ENCODE measurements around the gene LOC101059915.
"Not testable (repeated sequence)": the region's sequence is repeated elsewhere in the genome, so short reads cannot be mapped to it uniquely, and the experiment has no call there.

The LOC101059915 gene

DNA sequence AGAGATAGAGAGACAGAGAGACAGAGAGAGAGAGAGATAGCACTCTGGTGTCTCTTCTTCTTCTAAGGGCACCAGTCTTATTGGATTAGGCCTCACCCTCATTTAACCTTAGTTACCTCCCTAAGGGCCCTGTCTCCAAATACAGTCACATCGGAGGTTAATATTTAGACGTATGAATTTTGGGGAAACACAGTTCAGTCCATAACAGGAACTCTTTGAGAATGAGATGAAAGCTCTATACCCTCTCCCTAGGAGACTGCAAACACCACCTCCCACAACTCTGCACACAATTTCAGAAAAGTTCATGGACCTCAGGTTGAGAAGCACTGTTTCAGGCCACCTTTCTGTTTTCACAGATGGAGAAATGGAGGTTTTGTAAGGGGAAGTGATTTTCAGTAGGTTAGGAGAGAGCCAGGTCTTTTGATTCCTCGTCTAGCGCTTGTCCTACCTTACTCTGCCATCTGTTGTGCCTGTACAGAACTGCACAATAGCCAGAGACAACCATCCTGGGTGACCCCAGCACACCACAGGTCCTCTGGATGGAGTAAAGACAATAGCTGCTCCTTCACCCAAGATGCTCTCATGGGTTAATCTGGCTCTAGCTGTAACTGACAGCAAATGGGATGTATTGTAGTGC, 16.9 kb upstream of the LOC101059915 start:
- H3K27me3 Mint-ChIP-seq = no peaks in the 10 kb centered on the region
- no peaks in the 10 kb centered on the region for H3K9me3 Mint-ChIP-seq
- POLR2A ChIA-PET = interaction anchor here (0.7 to 1.1 kb wide), 3 partner anchors 36 to 116 kb away, joined by 3 to 4 read pairs (median 3); no protein-coding TSS in a partner anchor
- ATAC-seq = peak; percentile 89 to 94
- H3K4me3 Mint-ChIP-seq = no peak overlapping the region
- peak in 3 of 10 donors; percentile 10 to 47 (median 43) for DNase-seq
- no peaks in the 10 kb centered on the region for H3K36me3 Mint-ChIP-seq
- peaks cover 3 to 13% (median 11%) of the 10 kb centered on the region in 4 donors for H3K4me1 Mint-ChIP-seq
- peak overlapping the region in 6 of 10 donors; percentile 9 to 73 (median 58) for H3K27ac Mint-ChIP-seq

DNA sequence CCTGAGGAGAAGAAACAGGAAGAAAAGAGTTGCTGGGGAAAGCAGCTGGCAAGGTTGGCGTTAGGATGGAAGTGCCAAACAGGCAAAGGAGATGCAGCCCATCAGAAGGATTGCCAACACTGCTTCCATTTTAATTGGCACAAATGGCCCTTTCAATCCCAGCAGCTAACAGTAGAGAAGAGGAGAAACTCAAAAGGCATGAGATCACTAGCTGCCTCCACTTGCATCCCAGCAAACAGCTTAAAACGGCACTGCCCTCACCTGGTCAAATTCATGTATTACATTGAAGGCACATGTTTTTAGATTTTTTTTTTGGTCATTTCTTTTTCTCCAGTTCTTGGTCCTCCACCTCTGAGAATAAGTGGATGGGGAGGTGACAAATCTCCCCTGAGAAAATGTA, 14.9 kb upstream of the LOC101059915 start:
- H3K27me3 Mint-ChIP-seq = no peaks in the 10 kb centered on the region
- H3K27ac Mint-ChIP-seq = peak overlapping the region in 3 of 10 donors; percentile 35 to 70 (median 40)
- no peaks in the 10 kb centered on the region for H3K36me3 Mint-ChIP-seq
- ATAC-seq (peak; percentile 53 to 55), DNase-seq (peak; percentile 17 to 78 (median 52))
- H3K9me3 Mint-ChIP-seq = no peaks in the 10 kb centered on the region
- POLR2A ChIA-PET = interaction anchor here (1.0 kb wide), 1 partner anchor 71 kb away, joined by 5 read pairs; no protein-coding TSS in a partner anchor
- H3K4me3 Mint-ChIP-seq = no peak overlapping the region
- peaks cover 3 to 19% (median 15%) of the 10 kb centered on the region in 4 donors for H3K4me1 Mint-ChIP-seq

DNA sequence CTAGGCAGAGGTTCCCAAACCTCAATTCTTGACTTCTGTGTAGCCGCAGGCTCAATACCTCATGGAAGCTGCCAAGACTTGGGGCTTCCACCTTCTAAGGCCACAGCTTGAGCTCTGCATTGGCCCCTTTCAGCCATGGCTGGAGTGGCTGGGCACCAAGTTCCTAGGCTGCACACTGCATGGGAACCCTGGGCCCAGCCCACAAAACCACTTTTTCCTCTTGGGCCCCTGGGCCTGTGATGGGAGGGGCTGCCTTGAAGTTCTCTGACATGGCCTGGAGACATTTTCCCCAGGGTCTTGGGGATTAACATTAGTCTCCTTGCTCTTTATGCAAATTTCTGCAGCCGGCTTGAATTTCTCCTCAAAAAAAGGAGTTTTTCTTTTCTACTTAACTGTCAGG, 14.0 kb upstream of the LOC101059915 start:
- H3K27ac Mint-ChIP-seq = peak overlapping the region in 1 of 10 donors; percentile 65
- H3K27me3 Mint-ChIP-seq = no peaks in the 10 kb centered on the region
- no peaks in the 10 kb centered on the region for H3K9me3 Mint-ChIP-seq

DNA sequence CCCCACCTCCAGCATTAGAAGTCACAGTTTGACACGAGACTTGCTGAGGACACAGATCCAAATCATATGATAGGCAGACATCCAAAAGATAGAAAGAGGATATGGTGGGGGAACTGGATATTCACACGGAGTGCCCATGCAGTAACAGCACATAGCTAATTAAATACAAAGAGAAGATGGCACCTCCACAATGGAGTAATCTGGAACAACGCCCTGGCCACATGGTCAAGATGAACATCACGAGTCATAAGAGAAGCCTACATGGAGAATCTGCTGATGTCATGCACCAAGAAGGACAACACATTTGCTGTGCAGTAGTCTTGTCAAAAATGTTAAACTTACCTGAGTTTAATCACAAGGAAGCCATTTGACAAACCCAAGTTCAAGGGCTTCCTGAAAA, 10.1 kb upstream of the LOC101059915 start:
- H3K27ac Mint-ChIP-seq = peak overlapping the region in 1 of 10 donors; percentile 27
- no peaks in the 10 kb centered on the region for H3K36me3 Mint-ChIP-seq
- H3K4me1 Mint-ChIP-seq = peaks cover 2 to 9% (median 7%) of the 10 kb centered on the region in 4 donors
- ATAC-seq = no peak
- no peaks in the 10 kb centered on the region for H3K27me3 Mint-ChIP-seq
- no peak overlapping the region for H3K4me3 Mint-ChIP-seq
- POLR2A ChIA-PET = no interaction called here
- DNase-seq = no peak
- no peaks in the 10 kb centered on the region for H3K9me3 Mint-ChIP-seq

More for the DNA sequence above, 14.0 kb upstream of the LOC101059915 start:
- no peak for DNase-seq
- peaks cover 3 to 19% (median 15%) of the 10 kb centered on the region in 4 donors for H3K4me1 Mint-ChIP-seq
- H3K36me3 Mint-ChIP-seq = no peaks in the 10 kb centered on the region
- no peak overlapping the region for H3K4me3 Mint-ChIP-seq
- POLR2A ChIA-PET = no interaction called here
- no peak for ATAC-seq

DNA sequence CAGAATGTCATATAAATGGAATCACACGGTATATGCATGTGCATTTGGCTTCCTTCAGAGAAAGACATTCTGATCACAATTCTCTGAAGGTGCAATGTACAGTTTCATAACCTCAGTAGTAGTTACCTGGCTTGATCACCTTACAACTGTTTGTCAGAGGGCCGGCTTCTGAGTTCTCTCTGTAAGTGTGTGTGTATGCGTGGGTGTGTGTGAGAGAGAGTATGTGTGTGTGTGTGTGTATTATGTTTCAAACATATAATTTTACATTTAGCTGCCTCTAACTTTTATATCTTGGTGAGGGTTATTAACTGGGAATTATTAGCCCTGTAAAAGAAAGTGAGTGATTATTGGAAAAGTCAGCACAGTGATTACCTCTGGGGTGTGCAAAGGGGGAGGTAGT, 8.0 kb upstream of the LOC101059915 start:
- no peaks in the 10 kb centered on the region for H3K36me3 Mint-ChIP-seq
- no peak for DNase-seq
- no peaks in the 10 kb centered on the region for H3K27me3 Mint-ChIP-seq
- no peaks in the 10 kb centered on the region for H3K9me3 Mint-ChIP-seq
- H3K27ac Mint-ChIP-seq = peak overlapping the region in 2 of 10 donors; percentile 44 to 82
- no peak for ATAC-seq
- POLR2A ChIA-PET = no interaction called here
- H3K4me1 Mint-ChIP-seq = peaks cover 7 to 22% (median 17%) of the 10 kb centered on the region in 4 donors
- H3K4me3 Mint-ChIP-seq = no peak overlapping the region

DNA sequence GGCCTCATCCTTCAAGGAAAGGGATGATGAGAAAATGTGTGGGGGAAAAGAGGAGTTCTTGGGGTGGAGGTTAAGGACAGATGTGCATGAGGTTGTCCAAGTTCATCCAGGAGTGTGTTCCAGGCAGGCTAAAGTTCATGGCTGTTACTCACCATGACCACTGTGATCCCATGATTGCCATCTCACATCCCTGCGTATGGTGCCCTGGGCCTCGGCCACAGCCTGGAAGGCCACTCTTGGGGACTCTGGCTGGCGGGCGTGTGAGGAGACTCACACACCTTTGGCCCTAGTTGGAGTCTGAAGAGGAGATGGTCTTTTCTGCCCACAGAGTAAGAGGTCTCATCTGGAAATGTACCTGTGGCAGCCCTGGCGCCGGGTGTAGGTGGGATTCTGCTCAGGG, 7.4 kb upstream of the LOC101059915 start:
- H3K27me3 Mint-ChIP-seq = no peaks in the 10 kb centered on the region
- no peaks in the 10 kb centered on the region for H3K9me3 Mint-ChIP-seq
- DNase-seq (no peak), ATAC-seq (no peak)
- peak overlapping the region in 3 of 10 donors; percentile 44 to 82 (median 49) for H3K27ac Mint-ChIP-seq
- H3K4me3 Mint-ChIP-seq = no peak overlapping the region
- H3K36me3 Mint-ChIP-seq = no peaks in the 10 kb centered on the region
- peaks cover 7 to 22% (median 17%) of the 10 kb centered on the region in 4 donors for H3K4me1 Mint-ChIP-seq
- POLR2A ChIA-PET = no interaction called here

DNA sequence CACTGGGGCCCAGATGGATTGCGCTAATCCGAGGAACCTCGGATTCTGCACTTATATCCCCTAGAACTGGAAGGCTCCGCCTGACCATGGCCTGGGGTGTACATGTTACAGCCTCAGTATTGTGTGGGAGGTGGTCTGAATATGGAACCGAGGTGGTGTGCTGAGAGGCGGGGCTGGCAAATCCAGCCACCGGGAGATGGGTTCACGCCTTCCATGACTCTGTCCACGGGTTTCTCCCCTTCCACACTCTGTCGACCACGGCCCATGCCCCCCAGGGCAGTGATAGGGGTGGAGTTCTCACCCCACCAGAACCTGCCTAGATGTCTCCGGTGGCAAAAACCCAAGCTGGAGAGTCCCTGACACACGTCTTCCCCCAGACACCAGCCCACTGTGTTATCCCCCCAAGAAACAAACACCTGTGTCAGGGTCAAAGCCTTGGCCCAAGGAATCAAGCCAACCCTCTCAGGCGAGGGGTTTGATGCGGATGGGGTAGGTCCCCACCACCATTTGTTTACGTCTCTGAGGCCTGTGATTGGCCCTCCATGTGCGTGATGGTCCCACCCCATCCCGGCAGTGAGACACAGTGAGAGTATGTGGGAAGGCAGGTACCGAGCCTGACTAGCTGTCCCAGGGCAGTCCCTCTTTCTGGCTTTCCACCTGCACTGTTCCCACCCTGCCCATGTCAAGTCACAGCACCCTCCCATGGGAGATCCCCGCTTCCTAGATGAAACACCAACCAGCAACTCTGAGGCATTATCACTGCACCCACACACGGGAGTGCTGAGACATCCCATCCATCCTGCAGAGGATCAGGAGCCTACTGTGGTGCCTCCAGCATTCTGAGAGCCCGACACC, 6.6 kb upstream of the LOC101059915 start:
- ATAC-seq = no peak
- no peaks in the 10 kb centered on the region for H3K27me3 Mint-ChIP-seq
- H3K9me3 Mint-ChIP-seq = no peaks in the 10 kb centered on the region
- H3K4me1 Mint-ChIP-seq = peaks cover 7 to 22% (median 17%) of the 10 kb centered on the region in 4 donors
- POLR2A ChIA-PET = no interaction called here
- H3K27ac Mint-ChIP-seq = no peak overlapping the region
- no peaks in the 10 kb centered on the region for H3K36me3 Mint-ChIP-seq
- no peak for DNase-seq
- no peak overlapping the region for H3K4me3 Mint-ChIP-seq

DNA sequence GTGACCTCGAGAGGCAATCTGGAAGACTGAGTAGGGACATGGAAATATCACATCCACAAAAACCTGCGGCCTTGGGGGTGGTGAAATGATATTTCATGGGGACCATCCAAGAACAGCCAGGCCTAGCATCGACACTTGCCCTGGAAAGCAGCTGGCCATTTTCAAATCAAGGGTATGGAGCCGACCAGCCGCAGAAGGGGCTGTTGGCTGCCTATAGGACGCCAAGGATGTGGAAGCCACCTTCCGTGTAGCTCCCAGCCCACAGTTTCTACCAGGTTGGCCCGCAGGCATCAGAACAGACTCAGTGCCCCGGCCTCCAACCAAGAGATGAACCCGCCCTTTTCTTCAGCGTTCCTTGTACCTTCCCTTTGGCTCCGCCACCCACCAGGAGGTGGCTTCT, 5.4 kb upstream of the LOC101059915 start:
- no peak for DNase-seq
- ATAC-seq = no peak
- Mint-ChIP-seq H3K36me3 (no peaks in the 10 kb centered on the region), H3K27me3 (no peaks in the 10 kb centered on the region), H3K9me3 (no peaks in the 10 kb centered on the region), H3K4me3 (peak overlapping the region in 5 of 10 donors; percentile 59 to 78 (median 66)), H3K4me1 (peaks cover 7 to 16% (median 14%) of the 10 kb centered on the region in 4 donors), H3K27ac (peak overlapping the region in 1 of 10 donors; percentile 70)
- POLR2A ChIA-PET = no interaction called here

DNA sequence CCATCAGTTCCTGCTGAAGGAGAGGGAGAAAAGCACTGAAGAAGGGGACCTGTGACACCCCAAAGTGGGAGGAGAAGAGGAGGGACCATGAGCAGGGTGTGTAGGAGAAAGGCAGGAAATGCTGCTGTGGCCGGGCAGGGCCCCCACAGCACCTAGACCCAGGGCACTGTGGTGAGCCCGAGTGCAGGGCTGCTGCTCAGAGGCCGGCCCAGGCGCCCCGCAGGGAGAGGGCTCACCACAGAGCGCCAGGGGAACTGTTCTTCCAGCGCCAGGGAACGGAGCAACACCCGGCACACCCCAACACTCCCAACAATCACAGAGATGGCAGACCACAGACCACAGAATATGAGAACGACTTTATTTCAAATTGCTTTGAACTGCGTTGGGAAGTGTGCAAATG, 4.7 kb upstream of the LOC101059915 start:
- POLR2A ChIA-PET = not testable (repeated sequence)

DNA sequence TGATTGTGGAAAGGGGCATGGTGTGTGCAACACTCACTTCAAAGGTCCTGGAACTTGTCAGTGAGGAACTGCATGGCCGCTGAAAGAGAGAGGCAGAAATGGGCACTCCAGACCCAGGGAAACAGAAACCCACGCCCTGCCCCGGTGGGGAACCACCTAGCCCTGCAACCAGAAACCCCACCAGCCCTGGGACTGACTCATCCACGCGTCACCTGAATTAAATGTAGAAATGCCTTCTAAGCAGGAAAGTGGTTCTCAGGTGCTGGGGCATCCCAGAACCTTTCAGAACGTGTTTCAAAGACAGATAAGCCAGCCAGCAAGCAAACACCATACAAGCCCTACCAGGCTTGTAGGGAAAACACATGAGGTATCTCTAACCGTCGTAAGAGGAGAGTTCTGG, 4.1 kb upstream of the LOC101059915 start:
- H3K27me3 Mint-ChIP-seq, H3K9me3 Mint-ChIP-seq, POLR2A ChIA-PET, H3K36me3 Mint-ChIP-seq: not testable (repeated sequence)
- ATAC-seq (peak; percentile 65 to 73), DNase-seq (peak in 6 of 10 donors; percentile 21 to 67 (median 35))
- Mint-ChIP-seq H3K4me1 (peaks cover 7 to 15% (median 13%) of the 10 kb centered on the region in 4 donors), H3K27ac (peak overlapping the region in 6 of 10 donors; percentile 5 to 89 (median 77)), H3K4me3 (peak overlapping the region in 7 of 10 donors; percentile 52 to 78 (median 65))

More for the DNA sequence above, 4.7 kb upstream of the LOC101059915 start:
- peaks cover 7 to 15% (median 13%) of the 10 kb centered on the region in 4 donors for H3K4me1 Mint-ChIP-seq
- peak overlapping the region in 8 of 10 donors; percentile 9 to 95 (median 64) for H3K27ac Mint-ChIP-seq
- ATAC-seq = peak; percentile 49 to 54
- not testable (repeated sequence) for H3K9me3 Mint-ChIP-seq, H3K27me3 Mint-ChIP-seq, H3K36me3 Mint-ChIP-seq
- DNase-seq = peak in 1 of 10 donors; percentile 23
- peak overlapping the region; percentile 36 to 78 (median 67) for H3K4me3 Mint-ChIP-seq

DNA sequence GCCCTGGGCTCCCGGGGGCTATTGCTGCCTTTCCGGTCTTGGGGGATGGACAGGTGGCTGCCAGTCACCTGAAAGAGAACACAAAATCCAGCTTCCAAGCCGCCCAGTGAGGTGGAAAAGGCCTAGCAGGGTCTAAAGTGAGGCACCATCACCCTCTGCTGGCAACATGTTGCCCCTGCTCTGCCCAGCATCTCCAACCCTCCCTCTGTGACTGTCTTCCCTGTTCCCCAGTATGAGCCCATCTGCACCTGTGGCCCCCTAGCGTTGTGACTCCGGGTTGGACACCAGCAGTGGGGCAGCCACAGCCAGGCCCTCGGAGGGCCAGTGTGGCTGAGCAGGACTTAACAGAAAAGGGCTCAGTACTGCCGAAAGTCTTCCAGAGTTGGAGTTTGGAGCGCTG, 3.1 kb upstream of the LOC101059915 start:
- H3K9me3 Mint-ChIP-seq, H3K27ac Mint-ChIP-seq, H3K36me3 Mint-ChIP-seq, DNase-seq, H3K27me3 Mint-ChIP-seq, ATAC-seq: not testable (repeated sequence)
- peak overlapping the region in 1 of 10 donors; percentile 26 for H3K4me3 Mint-ChIP-seq
- peaks cover 7 to 15% (median 13%) of the 10 kb centered on the region in 4 donors for H3K4me1 Mint-ChIP-seq
- POLR2A ChIA-PET = interaction anchor here (0.6 kb wide), 1 partner anchor 10 kb away, joined by 4 read pairs; no protein-coding TSS in a partner anchor

DNA sequence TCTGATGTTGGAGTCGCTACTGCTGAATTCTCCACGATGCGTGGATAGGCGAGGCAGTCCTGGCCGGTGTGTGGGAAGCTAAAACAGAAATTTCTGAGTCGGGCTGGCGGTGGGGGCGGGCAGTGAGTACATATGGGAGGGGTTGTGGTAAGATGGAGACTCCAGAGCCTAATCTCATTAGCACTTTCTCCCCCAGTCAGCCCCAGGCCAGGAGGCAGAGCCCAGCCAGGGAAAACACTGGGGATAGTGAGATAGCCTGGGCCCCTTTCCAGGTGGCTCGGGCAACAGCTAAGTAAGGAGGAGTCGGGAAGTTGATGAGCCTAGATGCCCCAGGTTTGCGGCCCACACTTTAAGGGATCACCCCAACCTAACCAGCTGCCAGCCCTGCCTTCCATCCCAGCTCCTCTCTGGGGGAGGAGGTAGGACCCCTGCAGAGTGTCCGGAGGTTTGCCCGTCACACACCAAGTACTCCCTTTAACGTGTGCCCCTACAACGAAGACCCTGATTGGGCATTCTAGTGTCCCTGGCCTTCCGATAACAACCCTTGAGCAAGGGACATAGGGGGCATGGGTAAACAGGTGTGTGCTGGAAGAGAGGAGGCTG, 2.4 kb upstream of the LOC101059915 start:
- Mint-ChIP-seq H3K4me1 (peaks cover 7 to 16% (median 13%) of the 10 kb centered on the region in 4 donors), H3K9me3 (no peaks in the 10 kb centered on the region), H3K27me3 (no peaks in the 10 kb centered on the region), H3K4me3 (no peak overlapping the region), H3K36me3 (no peaks in the 10 kb centered on the region), H3K27ac (no peak overlapping the region)
- DNase-seq (no peak), ATAC-seq (no peak)
- POLR2A ChIA-PET = interaction anchor here (0.6 kb wide), 1 partner anchor 9 kb away, joined by 4 read pairs; no protein-coding TSS in a partner anchor
